Peyer's patch (tissue), 4 donors: ENCODE results near the gene POC1A.

ENCODE experiments used
- POLR2A ChIP-seq, 2 donors: fragments of 450-650 bp; IDR thresholded peaks; one replicate each; pipeline ENCODE4 v1.5.1; 2017; ENCODE audit warnings: antibody characterized with exemption in 2 of 2, mild to moderate bottlenecking in 2 of 2, moderate library complexity in 2 of 2
- TF ChIP-seq, protein P1 (sequence below), 6 experiments: fragments of 450-650 bp in 4 of 6; fragments of 200-600 bp in 2 of 6; sonication (generic) in 1 of 6; IDR thresholded peaks; one replicate each; pipeline ENCODE4 v1.5.1; 2017 to 2019; ENCODE audit warnings: antibody characterized with exemption in 6 of 6, mild to moderate bottlenecking in 3 of 6, moderate library complexity in 1 of 6

GRCh38 chr3:52146189-52146588 is 8.0 kb downstream of the POC1A start:
- TF ChIP-seq, protein P1, sequence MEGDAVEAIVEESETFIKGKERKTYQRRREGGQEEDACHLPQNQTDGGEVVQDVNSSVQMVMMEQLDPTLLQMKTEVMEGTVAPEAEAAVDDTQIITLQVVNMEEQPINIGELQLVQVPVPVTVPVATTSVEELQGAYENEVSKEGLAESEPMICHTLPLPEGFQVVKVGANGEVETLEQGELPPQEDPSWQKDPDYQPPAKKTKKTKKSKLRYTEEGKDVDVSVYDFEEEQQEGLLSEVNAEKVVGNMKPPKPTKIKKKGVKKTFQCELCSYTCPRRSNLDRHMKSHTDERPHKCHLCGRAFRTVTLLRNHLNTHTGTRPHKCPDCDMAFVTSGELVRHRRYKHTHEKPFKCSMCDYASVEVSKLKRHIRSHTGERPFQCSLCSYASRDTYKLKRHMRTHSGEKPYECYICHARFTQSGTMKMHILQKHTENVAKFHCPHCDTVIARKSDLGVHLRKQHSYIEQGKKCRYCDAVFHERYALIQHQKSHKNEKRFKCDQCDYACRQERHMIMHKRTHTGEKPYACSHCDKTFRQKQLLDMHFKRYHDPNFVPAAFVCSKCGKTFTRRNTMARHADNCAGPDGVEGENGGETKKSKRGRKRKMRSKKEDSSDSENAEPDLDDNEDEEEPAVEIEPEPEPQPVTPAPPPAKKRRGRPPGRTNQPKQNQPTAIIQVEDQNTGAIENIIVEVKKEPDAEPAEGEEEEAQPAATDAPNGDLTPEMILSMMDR (IDR thresholded peaks at IDR 0.05), result no peak
- no peak for TF ChIP-seq POLR2A (IDR thresholded peaks at IDR 0.05)
